Measurements from ENCODE around the gene HES4. TPM values are rescaled to one million over a fixed set of nuclear protein-coding genes. Genes with fewer than 3 reads are reported as not detected.

HES4 gene
- polyA plus RNA-seq, 1 experiment, result 10.8 TPM

- Histone ChIP-seq H3K4me3 (ENCODE audit: low read depth, low read length) (no peak overlapping the region), H3K27me3 (ENCODE audit: control insufficient read depth, insufficient read depth, low read length) (no peaks in the 10 kb centered on the region), H3K36me3 (ENCODE audit: control insufficient read depth, insufficient read depth, low read length) (peaks cover 25% of the 10 kb centered on the region)
- no peak for TF ChIP-seq CTCF (IDR thresholded peaks at IDR 0.05; ENCODE audit: insufficient read depth, low read depth, low read length)
- CTCF ChIA-PET, result interaction anchor here (0.9 to 3.8 kb wide), 10 partner anchors 8 to 83 kb away, joined by 3 to 13 read pairs (median 4); no protein-coding TSS in a partner anchor
- POLR2A ChIA-PET, result no interaction called here
- DNase-seq (ENCODE audit: low read depth), result no peak
Observed at GRCh38 chr1:1039145-1039910, 39.4 kb upstream of the HES4 start.

GRCh38 chr1:1038694-1039093 is 38.8 kb upstream of the HES4 start:
- no peak for TF ChIP-seq CTCF (IDR thresholded peaks at IDR 0.05; ENCODE audit: insufficient read depth, low read depth, low read length)
- CTCF ChIA-PET, result interaction anchor here (0.9 to 3.8 kb wide), 6 partner anchors 12 to 83 kb away, joined by 3 to 13 read pairs (median 4); no protein-coding TSS in a partner anchor
- peaks cover 19% of the 10 kb centered on the region for H3K36me3 ChIP-seq (ENCODE audit: control insufficient read depth, insufficient read depth, low read length)
- POLR2A ChIA-PET, result no interaction called here
- no peak for DNase-seq (ENCODE audit: low read depth)
- H3K27me3 ChIP-seq (ENCODE audit: control insufficient read depth, insufficient read depth, low read length), result no peaks in the 10 kb centered on the region
- no peak overlapping the region for H3K4me3 ChIP-seq (ENCODE audit: low read depth, low read length)

DNA sequence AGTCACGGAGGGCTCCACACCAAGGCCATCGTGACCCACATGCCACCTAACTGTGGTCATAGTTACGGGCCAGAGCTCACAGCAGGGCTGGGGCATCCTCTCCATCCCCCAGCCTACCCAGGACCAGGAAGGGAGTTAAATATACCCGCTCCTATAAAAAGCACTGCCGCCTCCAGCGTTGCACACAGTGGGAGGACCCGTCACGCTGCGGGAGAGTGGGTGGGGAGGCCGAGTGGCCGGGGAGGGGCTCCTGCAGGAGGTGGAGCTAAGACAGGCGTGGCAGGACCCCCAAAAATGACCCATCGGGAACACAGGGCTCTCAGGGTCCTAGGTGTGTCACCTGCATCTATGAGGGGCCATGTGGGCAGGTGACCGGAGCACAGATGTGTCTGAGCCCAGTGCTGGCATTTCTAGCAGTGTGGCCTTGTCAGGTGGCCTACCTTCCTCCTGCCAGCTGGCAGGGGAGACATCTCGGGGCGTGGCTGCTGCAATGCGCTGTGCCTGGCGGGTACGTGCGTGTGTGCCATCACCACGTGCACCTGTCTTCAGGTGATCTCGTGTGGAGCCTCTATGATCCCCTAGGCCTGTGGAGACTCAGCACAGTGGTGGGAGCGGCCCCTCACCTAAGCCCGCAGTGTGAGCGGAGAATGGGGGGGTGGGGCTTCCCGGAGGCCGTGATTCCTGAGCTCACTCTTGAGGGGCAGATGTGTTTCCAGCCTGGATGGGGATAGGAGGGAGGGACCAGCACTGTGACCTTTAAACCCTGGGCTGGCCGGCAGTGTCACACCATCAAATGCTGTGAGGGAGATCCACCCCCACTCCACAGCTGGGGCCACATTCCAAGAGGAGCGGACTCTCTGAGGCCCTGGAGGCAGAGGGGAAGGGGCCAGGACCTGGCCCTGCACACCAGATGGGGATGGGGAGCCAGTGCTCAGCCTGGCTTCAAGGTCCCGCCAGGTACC is 37.8 kb upstream of the HES4 start:
- ChIA-PET POLR2A (no interaction called here), CTCF (interaction anchor here (0.7 to 3.8 kb wide), 4 partner anchors 11 to 294 kb away, joined by 3 to 13 read pairs (median 4); no protein-coding TSS in a partner anchor)
- Histone ChIP-seq H3K27me3 (ENCODE audit: control insufficient read depth, insufficient read depth, low read length) (no peaks in the 10 kb centered on the region), H3K36me3 (ENCODE audit: control insufficient read depth, insufficient read depth, low read length) (peaks cover 14% of the 10 kb centered on the region), H3K4me3 (ENCODE audit: low read depth, low read length) (no peak overlapping the region)
- no peak for TF ChIP-seq CTCF (IDR thresholded peaks at IDR 0.05; ENCODE audit: insufficient read depth, low read depth, low read length)
- DNase-seq (ENCODE audit: low read depth), result no peak

- no peak for DNase-seq (ENCODE audit: low read depth)
- no peaks in the 10 kb centered on the region for H3K27me3 ChIP-seq (ENCODE audit: control insufficient read depth, insufficient read depth, low read length)
- no peak for TF ChIP-seq CTCF (IDR thresholded peaks at IDR 0.05; ENCODE audit: insufficient read depth, low read depth, low read length)
- H3K4me3 ChIP-seq (ENCODE audit: low read depth, low read length), result no peak overlapping the region
- peaks cover 13% of the 10 kb centered on the region for H3K36me3 ChIP-seq (ENCODE audit: control insufficient read depth, insufficient read depth, low read length)
- POLR2A ChIA-PET, result no interaction called here
- CTCF ChIA-PET, result interaction anchor here (1.3 to 1.4 kb wide), 2 partner anchors 51 kb away, joined by 3 to 5 read pairs; no protein-coding TSS in a partner anchor
Observed at GRCh38 chr1:1035291-1035943, 35.5 kb upstream of the HES4 start.

All from BJ (cell line).